Stimulated activated CD8-positive, alpha-beta memory T cell treated with anti-CD3 and anti-CD28 coated beads, Interleukin-4, amount 100 ng/mL, for 24 hours (primary cell): ENCODE results near the gene OR52L1.

Experiments
- DNase-seq: peaks from one replicate; pipeline ENCODE4 v3.0.0-alpha.2; 2020; ENCODE audit warnings: low read depth

Gene OR52L1

DNA sequence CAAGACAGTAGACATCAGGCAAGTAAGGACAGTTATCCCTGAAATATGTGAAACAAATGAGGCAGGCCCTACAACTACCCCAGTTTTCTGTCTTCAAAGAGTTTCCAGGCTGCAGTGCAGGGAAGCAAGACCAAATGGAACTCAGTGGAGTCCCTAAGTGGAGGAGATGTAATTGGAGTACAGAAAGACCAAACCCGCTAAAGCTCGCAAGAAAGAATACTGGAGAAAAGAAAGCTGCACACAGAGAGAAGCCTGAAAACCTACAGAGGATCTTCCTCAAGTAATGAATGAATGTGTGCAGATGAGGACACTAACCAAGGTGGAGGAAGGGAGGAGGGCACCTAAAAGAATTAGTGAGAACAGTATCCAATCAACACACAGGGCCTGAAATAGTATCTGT, 46.0 kb downstream of the OR52L1 start:
- no peak for DNase-seq

- DNase-seq = no peak
These were observed 48.2 kb downstream of the OR52L1 start for GRCh38 chr11:5938603-5938965.

DNA sequence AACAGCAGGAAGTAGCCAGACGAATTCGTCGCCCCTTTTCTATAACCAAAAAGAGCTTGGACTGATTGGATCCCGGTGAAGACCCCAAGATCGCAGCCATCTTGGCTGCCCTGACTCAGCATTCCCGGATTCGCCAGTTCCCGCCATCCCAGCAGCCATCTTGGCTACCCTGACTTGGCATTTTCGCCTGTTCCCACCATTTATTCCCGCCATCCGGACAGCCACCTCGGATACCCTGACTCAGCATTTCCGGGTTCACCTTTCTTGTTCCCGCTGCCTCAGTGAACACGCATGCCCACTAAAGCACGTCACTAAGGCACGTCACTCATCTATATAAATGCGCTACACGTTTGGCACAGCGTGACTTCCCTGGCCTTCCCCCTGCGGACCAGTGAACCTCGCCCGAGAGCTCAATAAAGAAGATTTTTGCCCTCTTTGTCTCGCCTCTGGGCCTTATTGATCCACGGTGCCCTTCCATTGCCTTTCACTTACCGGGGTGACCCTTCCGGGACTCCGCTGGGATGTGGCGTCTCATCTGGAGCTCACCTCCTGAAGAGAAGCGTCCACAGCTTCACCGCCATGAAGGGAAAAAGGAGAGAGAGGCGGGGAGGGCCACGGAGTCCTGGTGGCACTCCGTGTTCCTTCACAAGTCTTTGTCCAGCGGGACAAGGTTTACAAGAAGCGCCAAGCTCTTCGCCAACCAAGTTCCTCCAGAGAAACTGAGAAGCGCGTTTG, 48.8 kb downstream of the OR52L1 start:
- no peak for DNase-seq
